ENCODE results near the gene NIT2.
"Not testable (repeated sequence)": the region's sequence is repeated elsewhere in the genome, so short reads cannot be mapped to it uniquely, and the experiment has no call there.

NIT2 gene

GRCh38 chr3:100329800-100330489 is 4.6 kb upstream of the NIT2 start:
- Mint-ChIP-seq H3K36me3 (peaks cover 12% of the 10 kb centered on the region), H3K4me1 (peaks cover under 1% of the 10 kb centered on the region), H3K27me3 (no peaks in the 10 kb centered on the region), H3K27ac (no peak overlapping the region), H3K4me3 (no peak overlapping the region), H3K9me3 (peaks cover 3% of the 10 kb centered on the region)
- ATAC-seq: no peak

- Mint-ChIP-seq H3K9me3 (peaks cover 3% of the 10 kb centered on the region), H3K27me3 (no peaks in the 10 kb centered on the region)
Measured at GRCh38 chr3:100330651-100331050, 3.9 kb upstream of the NIT2 start.

GRCh38 chr3:100331660-100332059 is 2.9 kb upstream of the NIT2 start:
- peaks cover 10% of the 10 kb centered on the region for H3K36me3 Mint-ChIP-seq
- no peak overlapping the region for H3K4me3 Mint-ChIP-seq
- peaks cover 15% of the 10 kb centered on the region for H3K4me1 Mint-ChIP-seq
- no peak overlapping the region for H3K27ac Mint-ChIP-seq
- H3K27me3 Mint-ChIP-seq: no peaks in the 10 kb centered on the region
- H3K9me3 Mint-ChIP-seq: peaks cover 3% of the 10 kb centered on the region
- no peak for ATAC-seq

More at GRCh38 chr3:100330651-100331050, 3.9 kb upstream of the NIT2 start:
- no peak for ATAC-seq
- Mint-ChIP-seq H3K27ac (no peak overlapping the region), H3K4me3 (no peak overlapping the region), H3K36me3 (peaks cover 12% of the 10 kb centered on the region), H3K4me1 (peaks cover 7% of the 10 kb centered on the region)

- peaks cover 15% of the 10 kb centered on the region for H3K4me1 Mint-ChIP-seq
- H3K27ac Mint-ChIP-seq: no peak overlapping the region
- ATAC-seq: no peak
- H3K27me3 Mint-ChIP-seq: no peaks in the 10 kb centered on the region
- no peaks in the 10 kb centered on the region for H3K36me3 Mint-ChIP-seq
- H3K9me3 Mint-ChIP-seq: no peaks in the 10 kb centered on the region
- no peak overlapping the region for H3K4me3 Mint-ChIP-seq
Measured at GRCh38 chr3:100333051-100333450, 1.5 kb upstream of the NIT2 start.

- peak; percentile 38 for ATAC-seq
- Mint-ChIP-seq H3K9me3 (no peaks in the 10 kb centered on the region), H3K4me1 (peaks cover 23% of the 10 kb centered on the region), H3K36me3 (peaks cover 4% of the 10 kb centered on the region), H3K27ac (peak overlapping the region; percentile 99), H3K27me3 (no peaks in the 10 kb centered on the region), H3K4me3 (peak overlapping the region; percentile 99)
Measured at GRCh38 chr3:100333970-100334487, 528 bp upstream of the NIT2 start.

GRCh38 chr3:100335434-100335833 is 877 bp downstream of the NIT2 start:
- Mint-ChIP-seq H3K9me3 (no peaks in the 10 kb centered on the region), H3K27ac (peak overlapping the region; percentile 99), H3K36me3 (peaks cover 13% of the 10 kb centered on the region), H3K4me1 (peaks cover 25% of the 10 kb centered on the region), H3K27me3 (no peaks in the 10 kb centered on the region), H3K4me3 (peak overlapping the region; percentile 99)
- ATAC-seq: peak; percentile 78

- not testable (repeated sequence) for ATAC-seq, H3K27me3 Mint-ChIP-seq, H3K9me3 Mint-ChIP-seq, H3K4me3 Mint-ChIP-seq
- Mint-ChIP-seq H3K4me1 (peaks cover 25% of the 10 kb centered on the region), H3K36me3 (peaks cover 21% of the 10 kb centered on the region), H3K27ac (peak overlapping the region; percentile 99)
Measured at GRCh38 chr3:100336229-100336628, 1.7 kb downstream of the NIT2 start.

- no peaks in the 10 kb centered on the region for H3K9me3 Mint-ChIP-seq
- peaks cover 48% of the 10 kb centered on the region for H3K36me3 Mint-ChIP-seq
- no peaks in the 10 kb centered on the region for H3K27me3 Mint-ChIP-seq
Measured at GRCh38 chr3:100338911-100339310, 4.4 kb downstream of the NIT2 start.

GRCh38 chr3:100339786-100340185 is 5.2 kb downstream of the NIT2 start:
- no peak overlapping the region for H3K27ac Mint-ChIP-seq
- ATAC-seq: no peak
- H3K27me3 Mint-ChIP-seq: no peaks in the 10 kb centered on the region
- H3K4me3 Mint-ChIP-seq: no peak overlapping the region
- H3K4me1 Mint-ChIP-seq: peaks cover 25% of the 10 kb centered on the region
- no peaks in the 10 kb centered on the region for H3K9me3 Mint-ChIP-seq
- H3K36me3 Mint-ChIP-seq: peaks cover 56% of the 10 kb centered on the region

More at GRCh38 chr3:100338911-100339310, 4.4 kb downstream of the NIT2 start:
- Mint-ChIP-seq H3K4me1 (peaks cover 25% of the 10 kb centered on the region), H3K4me3 (no peak overlapping the region), H3K27ac (no peak overlapping the region)
- ATAC-seq: no peak

GRCh38 chr3:100340527-100340926 is 6.0 kb downstream of the NIT2 start:
- no peaks in the 10 kb centered on the region for H3K27me3 Mint-ChIP-seq
- H3K9me3 Mint-ChIP-seq: no peaks in the 10 kb centered on the region
- no peak for ATAC-seq
- H3K4me1 Mint-ChIP-seq: peaks cover 19% of the 10 kb centered on the region
- peaks cover 62% of the 10 kb centered on the region for H3K36me3 Mint-ChIP-seq
- no peak overlapping the region for H3K4me3 Mint-ChIP-seq
- H3K27ac Mint-ChIP-seq: no peak overlapping the region

- Mint-ChIP-seq H3K4me3 (no peak overlapping the region), H3K9me3 (peaks cover 3% of the 10 kb centered on the region), H3K4me1 (no peaks in the 10 kb centered on the region), H3K36me3 (peaks cover 79% of the 10 kb centered on the region), H3K27ac (no peak overlapping the region), H3K27me3 (no peaks in the 10 kb centered on the region)
- ATAC-seq: no peak
Measured at GRCh38 chr3:100348727-100349126, 14.2 kb downstream of the NIT2 start.

- H3K4me3 Mint-ChIP-seq, H3K27ac Mint-ChIP-seq, H3K9me3 Mint-ChIP-seq, ATAC-seq, H3K4me1 Mint-ChIP-seq, H3K27me3 Mint-ChIP-seq: not testable (repeated sequence)
- H3K36me3 Mint-ChIP-seq: peaks cover 68% of the 10 kb centered on the region
Measured at GRCh38 chr3:100351770-100352169, 17.2 kb downstream of the NIT2 start.

- Mint-ChIP-seq H3K9me3 (peaks cover 3% of the 10 kb centered on the region), H3K4me1 (no peaks in the 10 kb centered on the region), H3K36me3 (peaks cover 62% of the 10 kb centered on the region), H3K27ac (no peak overlapping the region), H3K27me3 (no peaks in the 10 kb centered on the region), H3K4me3 (no peak overlapping the region)
- ATAC-seq: no peak
Measured at GRCh38 chr3:100352296-100353231, 18.0 kb downstream of the NIT2 start.

- H3K27ac Mint-ChIP-seq: peak overlapping the region; percentile 13
- ATAC-seq: no peak
- no peak overlapping the region for H3K4me3 Mint-ChIP-seq
- peaks cover 60% of the 10 kb centered on the region for H3K36me3 Mint-ChIP-seq
- H3K4me1 Mint-ChIP-seq: no peaks in the 10 kb centered on the region
- no peaks in the 10 kb centered on the region for H3K27me3 Mint-ChIP-seq
- peaks cover 3% of the 10 kb centered on the region for H3K9me3 Mint-ChIP-seq
Measured at GRCh38 chr3:100354850-100355249, 20.3 kb downstream of the NIT2 start.

- peaks cover 63% of the 10 kb centered on the region for H3K36me3 Mint-ChIP-seq
- ATAC-seq: no peak
Measured at GRCh38 chr3:100358413-100358812, 23.9 kb downstream of the NIT2 start.

More at GRCh38 chr3:100358413-100358812, 23.9 kb downstream of the NIT2 start:
- no peak overlapping the region for H3K27ac Mint-ChIP-seq
- no peaks in the 10 kb centered on the region for H3K4me1 Mint-ChIP-seq
- no peak overlapping the region for H3K4me3 Mint-ChIP-seq
- H3K9me3 Mint-ChIP-seq: peaks cover 3% of the 10 kb centered on the region
- H3K27me3 Mint-ChIP-seq: no peaks in the 10 kb centered on the region
